SK-N-SH (cell line): ENCODE measurements around the gene QSOX2.

ENCODE experiments used
- RAD21 ChIP-seq: IDR thresholded peaks from 2 replicates; pipeline ENCODE4 v1.6.1; 2012; ENCODE audit warnings: mild to moderate bottlenecking, low read length
- SMC3 ChIP-seq: IDR thresholded peaks from 2 replicates; pipeline ENCODE4 v1.6.1; 2012; ENCODE audit warnings: low read depth, low read length, improper control_type of control experiment

GRCh38 chr9:136190656-136191055, 55.0 kb downstream of the QSOX2 start:
- TF ChIP-seq RAD21 = no peak
- no peak for TF ChIP-seq SMC3
